ENCODE results near the gene ZBTB37. TPM values are rescaled to one million over a fixed set of nuclear protein-coding genes. Genes with fewer than 3 reads are reported as not detected.
"Not testable (repeated sequence)": the region's sequence is repeated elsewhere in the genome, so short reads cannot be mapped to it uniquely, and the experiment has no call there.

Gene ZBTB37
- total RNA-seq, 1 experiment from 2014 or later = 5.4 TPM

- peak; percentile 18 to 47 for DNase-seq
- peaks cover 72% of the 10 kb centered on the region for H3K36me3 ChIP-seq
- not testable (repeated sequence) for H3K27ac ChIP-seq; H3K4me3 ChIP-seq; H3K27me3 ChIP-seq; H3K9me3 ChIP-seq (replicated peaks)
- H3K4me1 ChIP-seq = peaks cover 15% of the 10 kb centered on the region
Observed at GRCh38 chr1:173862146-173862768, 5.9 kb upstream of the ZBTB37 start.

- H3K27me3 ChIP-seq = no peaks in the 10 kb centered on the region
- peaks cover 71% of the 10 kb centered on the region for H3K36me3 ChIP-seq
- no peak for DNase-seq
- H3K9me3 ChIP-seq (replicated peaks) = no peaks in the 10 kb centered on the region
- H3K4me3 ChIP-seq = no peak overlapping the region
- peaks cover 15% of the 10 kb centered on the region for H3K4me1 ChIP-seq
- H3K27ac ChIP-seq = no peak overlapping the region
Observed at GRCh38 chr1:173862769-173863223, 5.4 kb upstream of the ZBTB37 start.

- H3K9me3 ChIP-seq (replicated peaks) = no peaks in the 10 kb centered on the region
- no peak for DNase-seq
- H3K27me3 ChIP-seq = no peaks in the 10 kb centered on the region
- H3K27ac ChIP-seq = no peak overlapping the region
- H3K36me3 ChIP-seq = peaks cover 67% of the 10 kb centered on the region
- no peak overlapping the region; the same call in 1 of the 2 replicates for H3K4me3 ChIP-seq
- H3K4me1 ChIP-seq = peaks cover 15% of the 10 kb centered on the region
Observed at GRCh38 chr1:173863224-173864161, 4.7 kb upstream of the ZBTB37 start.

- Histone ChIP-seq H3K4me1 (peaks cover 15% of the 10 kb centered on the region), H3K27ac (no peak overlapping the region), H3K36me3 (peaks cover 62% of the 10 kb centered on the region), H3K4me3 (peak overlapping the region; percentile 87), H3K27me3 (no peaks in the 10 kb centered on the region), H3K9me3 (replicated peaks) (no peaks in the 10 kb centered on the region)
- no peak for DNase-seq
Observed at GRCh38 chr1:173864179-173864867, 3.9 kb upstream of the ZBTB37 start.

- DNase-seq = no peak
Observed at GRCh38 chr1:173865468-173866164, 2.6 kb upstream of the ZBTB37 start.

GRCh38 chr1:173866413-173867115 is 1.6 kb upstream of the ZBTB37 start:
- peak overlapping the region; percentile 87 for H3K4me3 ChIP-seq
- H3K27ac ChIP-seq = peak overlapping the region; percentile 84
- H3K27me3 ChIP-seq = no peaks in the 10 kb centered on the region
- H3K4me1 ChIP-seq = peaks cover 25% of the 10 kb centered on the region
- no peaks in the 10 kb centered on the region for H3K9me3 ChIP-seq (replicated peaks)
- DNase-seq = no peak
- H3K36me3 ChIP-seq = peaks cover 55% of the 10 kb centered on the region

More at GRCh38 chr1:173865468-173866164, 2.6 kb upstream of the ZBTB37 start:
- Histone ChIP-seq H3K27ac (peak overlapping the region; percentile 84; the same call in 1 of the 2 replicates), H3K9me3 (replicated peaks) (no peaks in the 10 kb centered on the region), H3K4me3 (peak overlapping the region; percentile 87), H3K36me3 (peaks cover 55% of the 10 kb centered on the region), H3K4me1 (peaks cover 19% of the 10 kb centered on the region), H3K27me3 (no peaks in the 10 kb centered on the region)

GRCh38 chr1:173867141-173867752 is 933 bp upstream of the ZBTB37 start:
- peak in 1 of 2 experiments; percentile 12 for DNase-seq
- H3K27me3 ChIP-seq = no peaks in the 10 kb centered on the region
- H3K27ac ChIP-seq = peak overlapping the region; percentile 84
- peaks cover 54% of the 10 kb centered on the region for H3K36me3 ChIP-seq
- peak overlapping the region; percentile 87 for H3K4me3 ChIP-seq
- H3K4me1 ChIP-seq = peaks cover 25% of the 10 kb centered on the region
- H3K9me3 ChIP-seq (replicated peaks) = no peaks in the 10 kb centered on the region

GRCh38 chr1:173867753-173868265 is 371 bp upstream of the ZBTB37 start, which contains the start of gene GAS5:
Gene GAS5, minus strand, starts transcription at chr1:173867989.
- Histone ChIP-seq H3K9me3 (replicated peaks) (no peaks in the 10 kb centered on the region), H3K27me3 (no peaks in the 10 kb centered on the region), H3K27ac (peak within 1 kb of the TSS; percentile 84), H3K4me3 (peak within 1 kb of the TSS; percentile 87), H3K36me3 (peaks cover 49% of the 10 kb centered on the region), H3K4me1 (peaks cover 25% of the 10 kb centered on the region)
- peak; percentile 99 to 100 for DNase-seq

GRCh38 chr1:173869021-173869359 is 810 bp downstream of the ZBTB37 start:
- Histone ChIP-seq H3K27ac (peak overlapping the region; percentile 84), H3K4me3 (peak overlapping the region; percentile 87), H3K9me3 (replicated peaks) (no peaks in the 10 kb centered on the region), H3K4me1 (peaks cover 24% of the 10 kb centered on the region), H3K36me3 (peaks cover 37% of the 10 kb centered on the region), H3K27me3 (no peaks in the 10 kb centered on the region)
- DNase-seq = no peak

- Histone ChIP-seq H3K4me3 (no peak overlapping the region), H3K27ac (peak overlapping the region; percentile 35; the same call in 1 of the 2 replicates), H3K4me1 (peaks cover 15% of the 10 kb centered on the region), H3K36me3 (peaks cover 22% of the 10 kb centered on the region), H3K27me3 (no peaks in the 10 kb centered on the region), H3K9me3 (replicated peaks) (no peaks in the 10 kb centered on the region)
- peak; percentile 56 to 76 for DNase-seq
Observed at GRCh38 chr1:173870252-173871075, 2.3 kb downstream of the ZBTB37 start.

GRCh38 chr1:173871091-173871490 is 2.9 kb downstream of the ZBTB37 start:
- Histone ChIP-seq H3K27ac (no peak overlapping the region), H3K36me3 (peaks cover 16% of the 10 kb centered on the region), H3K4me1 (peaks cover 10% of the 10 kb centered on the region; the same call in 1 of the 2 replicates), H3K9me3 (replicated peaks) (no peaks in the 10 kb centered on the region), H3K27me3 (no peaks in the 10 kb centered on the region), H3K4me3 (no peak overlapping the region)
- DNase-seq = no peak

- Histone ChIP-seq H3K27me3 (no peaks in the 10 kb centered on the region), H3K4me3 (no peak overlapping the region), H3K9me3 (replicated peaks) (no peaks in the 10 kb centered on the region), H3K36me3 (peaks cover 12% of the 10 kb centered on the region), H3K27ac (no peak overlapping the region), H3K4me1 (peaks cover 9% of the 10 kb centered on the region; the same call in 1 of the 2 replicates)
- DNase-seq = no peak
Observed at GRCh38 chr1:173871500-173871899, 3.3 kb downstream of the ZBTB37 start.

Data from SJCRH30 (cell line).